GM18507 (cell line): ENCODE results near the gene LMO1.

ENCODE experiments used
- DNase-seq: peaks from one replicate; pipeline ENCODE4 v3.0.0; 2011; ENCODE audit warnings: low read depth; ENCODE audit not compliant: insufficient read length; ENCODE audit errors: extremely low spot score
- FAIRE-seq: peaks from 2 replicates; lab custom pipeline; 2011; peaks lifted over from hg19 to GRCh38; lab: Jason Lieb, UNC

The LMO1 gene

DNA sequence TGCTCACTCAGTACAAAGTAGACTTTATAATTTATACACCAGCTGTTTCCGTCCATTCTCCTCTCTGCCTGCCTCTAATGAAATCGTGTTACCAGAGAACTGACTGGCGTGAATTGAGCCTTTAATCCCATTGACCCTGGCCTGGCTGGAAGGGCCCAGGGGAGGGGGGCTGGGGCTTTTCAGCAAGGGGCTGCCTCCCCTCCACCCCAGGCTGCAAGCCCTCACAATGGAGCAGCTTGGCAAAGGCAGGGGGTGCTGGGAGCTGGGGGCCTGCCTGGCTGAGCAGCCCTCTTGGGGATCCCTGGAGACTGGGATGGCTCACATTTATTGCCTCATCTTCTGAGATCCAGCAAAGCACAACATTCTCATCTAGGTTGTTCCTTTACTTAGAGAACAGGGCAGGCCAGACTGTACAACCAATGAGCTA lies 25.8 kb upstream of the LMO1 start:
- FAIRE-seq: no peak
- DNase-seq: no peak

DNA sequence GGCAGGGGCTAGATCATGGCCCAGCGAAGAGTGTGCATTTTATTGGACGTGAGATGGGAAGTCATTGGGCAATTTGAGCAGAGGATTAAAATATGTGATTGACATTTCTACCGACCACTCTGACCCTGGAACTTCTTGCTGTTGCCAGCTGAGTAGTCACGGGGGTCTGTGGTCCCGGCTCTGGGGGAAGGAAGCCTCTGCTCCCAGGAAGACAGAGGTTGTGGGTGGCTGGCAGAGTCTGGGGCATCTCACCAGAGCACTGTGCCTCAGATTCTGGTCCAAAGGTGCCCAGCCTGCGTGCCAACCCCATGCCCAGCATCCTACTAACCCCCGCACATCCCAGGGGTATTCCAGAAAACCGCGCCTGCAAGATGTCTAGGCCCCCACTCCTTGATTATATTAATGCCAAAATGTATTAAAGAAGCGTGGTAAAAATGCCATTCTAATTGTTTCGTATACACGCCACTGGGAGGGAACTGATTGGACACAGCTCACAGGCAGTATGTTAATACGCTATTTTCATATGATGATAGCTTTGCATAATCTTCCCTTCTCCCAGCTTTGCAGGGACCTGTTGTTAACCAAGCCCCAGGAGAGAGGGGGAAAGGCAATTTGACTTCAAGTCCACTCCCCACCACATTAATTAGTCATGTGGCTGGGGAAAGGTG lies 25.3 kb upstream of the LMO1 start:
- DNase-seq (no peak), FAIRE-seq (no peak)

DNA sequence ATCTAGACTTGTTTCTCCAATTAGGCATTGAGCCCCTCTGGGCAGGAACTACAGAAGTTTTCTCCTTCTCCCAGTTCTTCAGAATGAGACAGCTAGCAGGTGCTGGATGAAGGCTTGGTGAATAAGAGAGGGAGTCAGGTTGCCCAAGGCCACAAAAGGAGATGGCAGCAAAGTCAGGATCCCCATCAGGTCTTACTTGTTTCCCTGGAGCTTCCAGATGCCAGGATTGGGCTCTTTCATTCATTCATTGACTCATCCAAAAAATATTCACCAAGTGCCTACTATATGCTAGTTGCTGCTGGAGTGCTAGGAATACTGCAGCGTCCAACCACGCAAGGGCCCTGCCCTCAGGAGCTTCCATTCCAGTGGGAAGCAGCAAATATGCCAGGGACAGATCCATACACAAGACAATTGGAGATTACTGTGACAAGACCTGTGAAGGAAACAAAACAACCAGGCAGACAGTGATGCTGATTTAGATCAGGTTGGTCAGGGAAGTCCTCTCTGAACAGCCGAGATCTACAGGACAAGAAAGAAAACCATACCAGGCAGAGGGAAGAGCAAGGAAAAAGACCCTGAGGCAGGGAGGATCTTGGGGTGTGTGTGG lies 24.6 kb upstream of the LMO1 start:
- DNase-seq (no peak), FAIRE-seq (no peak)

DNA sequence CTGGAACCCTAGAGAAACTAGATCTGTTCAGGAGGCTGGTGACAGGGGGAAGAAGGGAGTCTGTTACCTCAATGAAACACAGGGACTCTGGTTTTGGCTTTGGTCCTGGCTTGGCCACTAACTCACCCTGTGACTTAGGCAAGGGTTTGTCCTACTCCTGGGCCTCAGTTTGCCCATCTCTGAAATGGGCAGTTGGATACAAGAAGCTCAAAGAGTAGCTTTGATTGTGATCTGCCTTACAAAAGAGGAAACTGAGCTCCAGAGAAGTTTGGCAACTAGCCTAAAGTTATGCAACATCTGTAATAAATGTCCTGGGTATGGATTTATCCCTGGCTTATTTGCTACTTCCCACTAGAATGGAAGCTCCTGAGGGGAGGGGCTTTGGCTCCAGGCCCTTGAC lies 24.0 kb upstream of the LMO1 start:
- no peak for FAIRE-seq
- DNase-seq: no peak

DNA sequence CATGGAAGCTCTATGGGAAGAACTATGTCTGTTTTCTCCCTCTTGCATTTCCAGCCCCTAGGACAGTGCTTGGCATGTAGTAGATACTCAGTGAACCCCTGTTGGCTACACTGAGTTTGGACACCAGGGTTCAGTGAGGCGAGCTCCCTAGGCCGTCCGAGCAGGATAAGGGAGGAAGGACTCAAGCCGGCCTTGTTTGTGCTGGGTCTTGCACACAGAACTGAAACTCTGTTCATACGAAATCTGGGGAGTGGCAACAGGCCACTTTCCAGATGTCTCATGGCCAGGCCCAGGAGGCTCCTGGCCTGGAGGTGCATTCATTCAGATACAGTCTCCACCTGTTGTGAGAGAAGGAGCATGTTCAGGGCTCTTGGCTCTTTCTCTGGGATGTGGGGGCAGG lies 23.6 kb upstream of the LMO1 start:
- FAIRE-seq (no peak), DNase-seq (no peak)

DNA sequence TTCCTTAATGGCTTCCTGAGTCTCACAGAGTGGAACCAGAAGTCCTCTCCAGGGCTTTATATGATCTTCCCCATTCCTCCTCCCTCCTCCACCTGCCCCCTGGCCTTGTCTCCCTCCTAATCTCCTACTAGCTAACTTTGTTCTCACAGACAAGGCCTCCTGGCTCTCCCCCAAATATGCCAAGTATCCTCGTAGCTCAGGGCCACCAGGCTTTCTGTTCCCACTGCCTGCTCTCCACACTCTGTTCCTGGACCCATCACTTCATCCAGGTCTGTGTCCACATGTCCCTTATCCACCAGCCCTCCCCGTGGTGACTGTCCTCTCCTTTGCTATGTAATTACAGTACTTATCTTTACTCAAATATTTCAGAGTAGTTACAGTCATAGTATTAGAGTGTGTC lies 23.2 kb upstream of the LMO1 start:
- no peak for FAIRE-seq

DNA sequence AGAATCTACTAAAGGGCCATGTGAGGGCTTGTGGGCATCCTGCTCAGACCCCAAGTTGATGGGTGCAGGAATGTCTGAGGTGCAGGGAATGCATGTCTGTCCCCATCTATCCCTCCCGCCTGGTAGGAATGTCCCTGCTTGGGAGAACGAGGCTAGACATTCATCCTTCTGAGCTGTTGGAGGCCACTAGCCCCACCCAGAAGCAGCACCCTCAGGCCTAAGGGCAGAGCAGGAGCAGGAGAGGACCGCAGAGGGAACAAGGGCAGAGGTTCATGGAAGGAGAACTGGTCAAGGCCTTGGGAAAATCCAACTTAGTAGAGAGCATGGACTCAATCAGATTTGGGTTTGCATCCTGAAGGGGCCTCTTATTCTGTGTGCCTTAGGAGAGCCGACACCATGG lies 22.1 kb upstream of the LMO1 start:
- FAIRE-seq: no peak
- no peak for DNase-seq

More for the DNA sequence above, 23.2 kb upstream of the LMO1 start:
- DNase-seq: no peak

DNA sequence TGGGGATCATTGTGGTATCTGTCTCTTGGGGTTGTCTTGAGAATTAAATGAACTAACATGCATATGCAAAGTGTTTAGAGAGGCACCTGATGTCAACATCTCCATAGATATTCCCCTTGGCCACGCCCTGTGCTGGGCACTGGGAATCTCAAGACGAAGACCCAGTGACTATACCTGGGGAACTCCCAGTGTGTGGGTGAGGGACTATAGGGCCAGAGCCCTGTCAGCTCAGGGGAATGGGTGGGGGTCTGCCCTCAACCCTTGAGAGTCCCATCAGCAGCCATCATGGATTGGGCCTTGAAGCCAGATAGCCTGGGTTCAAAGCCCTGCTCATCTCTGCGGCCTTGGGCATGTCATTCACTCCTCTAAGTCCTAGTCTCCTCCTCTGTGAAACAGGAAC lies 21.6 kb upstream of the LMO1 start:
- no peak for FAIRE-seq
- no peak for DNase-seq

DNA sequence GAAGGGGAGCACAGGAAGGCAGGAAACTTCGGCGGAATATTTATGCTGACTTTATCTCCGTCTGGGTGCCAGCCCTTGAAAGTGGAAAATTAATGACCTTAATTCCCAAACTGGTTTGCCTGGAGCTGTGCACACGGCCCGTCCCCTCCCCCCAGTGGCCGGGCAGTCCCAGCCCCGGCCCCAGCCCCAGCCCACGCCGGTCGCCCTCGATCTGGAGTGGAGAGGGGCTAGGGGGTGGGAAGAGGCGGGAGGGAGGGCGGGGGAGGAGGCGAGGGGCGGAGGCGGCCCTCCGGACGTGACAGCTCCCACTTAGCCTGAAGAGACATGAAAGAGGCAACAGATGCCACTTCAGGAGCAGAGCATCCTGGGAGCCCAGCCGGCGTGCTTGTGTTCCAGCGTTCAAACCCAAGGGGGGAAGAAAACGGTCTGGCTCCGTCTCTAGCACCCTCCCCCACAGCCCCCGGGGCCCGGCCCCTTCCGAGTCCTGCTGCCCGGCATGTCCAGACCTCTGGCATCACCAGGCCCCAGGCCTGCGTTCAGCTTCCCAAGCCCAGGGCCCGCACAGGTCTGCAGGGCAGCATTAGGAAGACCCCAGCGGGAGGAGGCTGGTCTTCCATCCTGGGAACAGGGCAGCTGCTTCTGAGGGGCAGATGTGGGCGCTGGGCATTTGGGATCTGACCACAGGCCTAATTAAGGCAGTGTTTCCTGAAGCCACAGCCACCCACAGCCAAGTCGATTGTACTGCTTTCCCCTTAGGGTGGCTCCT lies 20.0 kb upstream of the LMO1 start:
- DNase-seq: no peak
- no peak for FAIRE-seq

DNA sequence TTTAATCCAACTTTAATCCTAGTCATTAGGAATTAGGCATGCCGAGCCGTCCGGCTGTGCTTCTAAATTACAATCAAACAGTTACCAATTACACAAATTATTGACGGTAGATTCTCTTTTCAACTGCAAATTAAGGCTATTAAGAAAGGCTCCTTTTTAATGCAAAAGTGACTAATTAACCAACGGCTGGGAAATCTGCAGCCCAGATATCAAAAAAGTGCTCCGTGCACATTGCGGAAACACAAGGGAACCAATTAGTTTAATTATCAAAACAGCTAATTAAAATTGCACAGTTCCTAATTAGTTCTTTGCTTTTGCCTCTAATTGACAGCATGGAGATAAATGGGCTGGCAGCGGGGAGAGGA lies 19.4 kb upstream of the LMO1 start:
- DNase-seq: no peak
- no peak for FAIRE-seq

DNA sequence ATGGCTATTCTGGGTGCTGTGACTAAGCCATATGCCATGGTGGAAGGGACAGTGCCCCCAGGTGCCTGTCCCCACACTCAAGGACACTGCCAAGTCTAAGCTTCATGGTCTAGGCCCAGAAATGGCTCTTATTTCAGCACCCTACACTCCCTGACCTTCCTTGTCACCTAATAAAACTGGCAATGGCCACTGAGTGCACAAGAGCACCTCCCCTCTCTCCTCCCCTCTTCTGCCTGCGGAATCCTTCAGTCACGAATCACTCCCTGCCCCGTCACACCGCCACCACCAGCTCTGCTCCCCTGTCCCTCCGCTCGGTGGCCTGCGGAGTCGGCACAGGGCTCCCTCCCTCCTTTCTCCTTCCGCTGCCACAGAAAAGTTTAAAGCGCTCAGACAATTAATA lies 19.0 kb upstream of the LMO1 start:
- FAIRE-seq (no peak), DNase-seq (no peak)

DNA sequence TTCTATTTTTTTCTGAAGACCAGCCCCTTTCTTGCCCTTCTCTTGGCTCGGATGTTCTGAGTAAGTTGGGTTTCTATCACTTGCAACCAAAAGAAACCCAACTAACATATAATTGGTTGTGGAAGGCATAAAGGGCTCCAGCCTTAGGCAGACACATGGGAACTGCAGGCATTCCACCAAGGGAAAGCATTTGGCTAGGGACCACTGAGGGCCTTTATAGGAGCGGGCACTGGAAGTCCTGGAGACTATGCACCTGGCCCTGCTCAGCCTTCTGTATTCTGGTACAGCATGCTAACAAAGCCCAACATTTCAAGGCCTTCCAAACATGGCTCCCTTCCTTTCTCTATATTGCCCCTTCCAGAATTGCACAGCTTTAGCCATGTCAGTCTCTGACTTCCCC lies 17.6 kb upstream of the LMO1 start:
- FAIRE-seq: no peak
- no peak for DNase-seq

DNA sequence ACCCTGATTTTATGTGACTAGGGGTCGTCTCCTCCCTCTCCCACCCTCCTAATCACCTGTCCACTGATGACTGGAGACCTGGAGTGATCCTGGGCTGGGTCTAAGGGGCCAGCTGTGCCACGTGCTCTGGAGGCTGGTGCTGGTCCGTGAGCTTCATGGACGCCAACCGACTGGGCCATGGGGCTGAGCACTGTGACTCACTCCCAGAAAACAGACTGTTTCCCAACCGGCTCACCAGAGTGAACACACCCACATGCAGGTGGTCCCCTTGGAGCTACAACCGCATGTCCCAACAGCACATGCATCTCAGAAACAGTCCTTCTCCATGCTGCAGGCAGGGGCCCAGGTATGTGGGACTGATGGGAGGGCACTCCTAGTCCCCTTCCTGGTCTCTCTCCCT lies 14.0 kb upstream of the LMO1 start:
- FAIRE-seq: no peak

DNA sequence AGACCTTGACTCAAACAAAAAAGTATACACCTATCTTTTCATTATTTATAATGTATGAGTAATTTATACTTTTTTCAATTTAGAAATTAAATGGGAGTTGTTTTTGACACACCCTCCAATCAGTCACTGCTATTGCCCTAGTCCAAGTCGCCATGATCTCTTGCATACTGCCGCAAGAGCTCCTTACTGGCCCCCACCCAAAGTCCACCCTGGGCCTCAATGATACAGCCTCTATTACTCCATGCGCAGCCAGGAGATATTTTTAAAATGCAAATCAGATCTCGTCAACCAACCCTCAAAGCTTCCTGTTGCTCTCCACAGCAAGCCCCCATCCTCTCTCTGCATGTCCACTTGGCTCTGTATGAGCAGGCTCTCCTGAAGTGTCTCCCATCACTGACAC lies 12.8 kb upstream of the LMO1 start:
- no peak for DNase-seq
- no peak for FAIRE-seq

More for the DNA sequence above, 14.0 kb upstream of the LMO1 start:
- no peak for DNase-seq

DNA sequence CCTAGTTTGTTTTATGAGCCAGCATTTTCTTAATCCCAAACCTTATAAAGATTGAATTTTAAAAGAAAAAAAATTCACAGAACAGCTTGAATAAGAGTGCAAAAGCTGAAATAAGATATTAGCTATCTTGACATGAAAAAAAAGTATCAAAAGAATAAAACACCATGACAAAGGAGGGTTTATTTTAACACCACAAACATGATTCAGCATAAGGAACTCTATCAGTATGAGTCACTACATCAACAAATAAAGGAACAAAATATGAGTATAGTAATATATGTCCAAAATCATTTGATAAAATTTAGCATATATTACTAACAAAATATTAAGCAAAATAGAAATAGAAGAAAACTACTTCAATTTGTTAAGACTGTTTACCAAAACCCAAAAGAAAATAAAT lies 9.6 kb upstream of the LMO1 start:
- DNase-seq: no peak
- no peak for FAIRE-seq

DNA sequence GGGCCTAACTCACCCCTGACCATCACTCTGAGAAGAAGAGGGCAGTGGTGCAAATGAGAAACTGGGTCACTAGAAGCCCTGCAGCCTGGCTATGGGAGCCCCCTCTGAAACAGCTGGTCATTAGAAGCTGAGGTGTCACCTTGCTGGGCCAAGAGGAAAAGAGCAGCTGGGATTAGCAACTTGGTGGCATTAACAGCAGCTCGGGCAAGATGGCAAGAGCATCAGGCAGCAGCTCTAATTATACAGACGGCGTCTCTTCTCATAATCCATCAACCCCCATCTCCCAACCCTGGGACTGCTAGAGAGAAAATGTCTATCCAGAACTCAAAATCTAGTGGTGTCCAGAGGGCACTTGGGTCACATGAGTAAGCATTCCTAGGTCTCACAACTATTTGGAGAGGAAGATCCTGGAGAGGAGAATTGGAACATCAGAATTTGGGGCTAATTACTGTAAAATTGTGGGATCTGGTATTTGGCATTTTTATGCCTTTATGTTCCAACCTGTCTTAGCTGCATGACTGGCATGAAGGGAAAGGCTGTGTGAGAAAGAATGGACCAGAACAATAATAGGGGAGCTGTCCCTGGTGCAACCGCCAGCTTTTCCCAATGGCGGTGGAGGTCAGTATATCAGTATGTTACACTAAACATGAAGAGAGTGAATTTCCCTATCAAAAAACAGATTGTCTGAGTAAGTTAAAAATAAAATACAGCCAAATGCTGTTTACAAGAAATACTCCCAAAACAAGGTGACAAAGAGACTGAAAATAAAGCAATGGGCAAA lies 7.6 kb upstream of the LMO1 start:
- FAIRE-seq (no peak), DNase-seq (no peak)

DNA sequence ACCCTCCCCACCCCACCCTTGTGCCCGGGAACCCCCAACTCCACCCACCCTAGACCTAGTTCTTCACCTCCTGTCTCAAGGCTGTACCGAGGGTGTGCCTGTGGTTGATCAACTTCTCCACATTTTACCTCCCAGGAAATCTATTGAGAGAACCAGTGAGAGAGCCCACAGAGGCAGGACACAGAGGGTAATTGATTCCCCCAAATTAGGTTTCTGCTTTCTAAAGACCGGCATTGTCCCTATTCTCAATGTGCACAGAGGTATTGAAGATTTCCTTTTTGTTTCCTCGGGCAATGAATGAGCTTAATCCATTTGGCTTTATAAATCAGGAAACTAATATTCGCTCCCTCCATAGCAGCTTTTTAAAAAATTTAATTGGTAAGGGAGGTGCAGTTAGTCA lies 6.0 kb upstream of the LMO1 start:
- no peak for DNase-seq
- no peak for FAIRE-seq

DNA sequence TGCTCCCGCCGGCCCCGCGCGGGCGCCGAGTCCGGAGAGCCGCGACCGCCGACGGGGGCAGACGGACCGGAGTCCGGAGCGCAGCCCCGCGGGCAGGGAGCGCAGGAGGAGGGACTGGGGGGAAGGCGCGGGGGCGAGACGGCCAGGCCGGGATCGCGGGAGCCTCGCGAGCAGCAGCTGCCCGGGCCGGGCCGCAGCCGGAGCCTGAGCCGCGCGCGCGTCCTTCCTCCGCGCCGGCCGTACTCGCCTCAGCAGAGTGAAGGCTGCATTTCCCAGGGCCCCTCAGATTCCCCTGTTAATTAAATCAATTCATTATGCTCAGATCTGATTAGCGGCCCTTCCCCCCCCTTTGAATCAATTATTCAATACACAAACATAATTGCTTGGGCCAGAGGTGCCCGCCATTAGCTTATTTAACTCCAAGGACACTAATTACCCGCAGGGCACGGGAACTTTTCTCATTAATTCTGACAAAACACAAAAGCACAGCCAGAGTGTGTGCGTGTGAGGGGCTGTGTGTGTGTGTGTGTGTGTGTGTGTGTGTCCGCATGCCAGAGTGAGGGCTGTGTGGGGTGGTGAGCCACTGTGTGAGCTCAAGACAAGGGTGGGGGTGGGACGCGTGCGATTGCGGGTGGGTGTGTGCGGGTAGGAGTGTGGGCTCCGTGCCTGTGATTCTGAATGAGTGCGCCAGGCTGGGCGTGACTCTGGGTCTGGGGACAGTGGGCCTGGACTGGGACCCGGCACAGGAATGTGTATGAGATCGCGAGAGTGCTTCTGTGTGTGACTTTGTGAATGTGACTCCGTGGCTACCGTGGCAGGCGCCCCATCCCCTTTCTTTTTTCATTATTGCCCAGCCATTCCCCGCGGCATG lies 5.1 kb upstream of the LMO1 start:
- DNase-seq (no peak), FAIRE-seq (no peak)

DNA sequence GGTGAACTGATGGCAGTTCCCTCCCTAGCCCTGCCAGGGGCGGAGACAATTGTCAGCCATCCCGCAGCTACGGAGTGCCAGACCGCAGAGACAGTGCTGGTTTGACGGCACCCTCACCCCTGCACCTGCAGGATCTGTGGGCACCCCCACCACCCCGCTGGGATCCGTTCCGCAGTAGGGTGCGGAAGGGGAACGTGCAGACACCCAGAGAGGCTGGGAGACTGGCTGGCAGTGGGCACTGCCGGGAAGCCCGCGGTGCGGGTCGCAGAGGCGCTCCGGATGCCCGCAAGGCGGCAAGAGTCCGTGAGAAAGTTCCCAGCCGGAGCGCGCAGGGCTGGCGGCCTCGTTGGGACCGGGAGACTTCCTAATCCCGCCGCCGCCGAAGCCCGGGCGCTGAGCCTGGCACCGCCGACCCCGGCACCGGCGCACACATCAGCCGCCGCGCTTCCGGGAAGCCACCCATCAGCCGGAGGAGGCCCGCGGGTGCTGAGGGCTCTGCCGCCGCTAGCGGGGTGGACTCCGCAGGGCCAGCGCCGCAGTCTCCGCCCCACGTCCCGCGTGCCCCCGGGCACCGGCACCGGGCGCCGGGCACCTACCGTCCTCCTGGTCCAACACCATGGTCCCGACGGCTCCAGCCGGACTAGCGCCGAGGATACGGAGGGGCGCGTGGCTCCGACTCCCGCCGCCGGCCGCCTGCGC lies 4.3 kb upstream of the LMO1 start:
- no peak for FAIRE-seq
- no peak for DNase-seq
